HepG2 (cell line): ENCODE measurements around the gene COMMD7. TPM values are rescaled to one million over a fixed set of nuclear protein-coding genes. Genes with fewer than 3 reads are reported as not detected.
A peak's percentile ranks its signal among the peaks of the same experiment; 100 is the strongest.

ENCODE experiments used
- BRCA1 ChIP-seq: sonication (generic); formaldehyde crosslinking; IDR thresholded peaks from 2 replicates; pipeline ENCODE4 v1.4.0; 2020; ENCODE audit warnings: missing genetic modification reagents
- HHEX ChIP-seq: IDR thresholded peaks from 2 replicates; pipeline ENCODE4 v1.6.1; 2016; ENCODE audit warnings: control low read depth
- ZBTB2 ChIP-seq: sonication (generic); formaldehyde crosslinking; IDR thresholded peaks from 2 replicates; pipeline ENCODE4 v1.8.0; 2022; ENCODE audit warnings: low read depth, missing genetic modification reagents
- ZBTB4 ChIP-seq: sonication (generic); formaldehyde crosslinking; IDR thresholded peaks from 2 replicates; pipeline ENCODE4 v1.4.0; 2020; ENCODE audit warnings: missing genetic modification reagents, mild to moderate bottlenecking, borderline replicate concordance
- ZNF253 ChIP-seq: sonication (generic); formaldehyde crosslinking; IDR thresholded peaks from 2 replicates; pipeline ENCODE4 v1.8.0; 2022; ENCODE audit warnings: mild to moderate bottlenecking, missing genetic modification reagents, borderline replicate concordance
- ZNF468 ChIP-seq: sonication (generic); formaldehyde crosslinking; IDR thresholded peaks from 2 replicates; pipeline ENCODE4 v1.8.0; 2022; ENCODE audit warnings: mild to moderate bottlenecking, moderate library complexity, missing genetic modification reagents
- polyA plus RNA-seq, 8 experiments: library from polyadenylated mRNA; depleted of rRNA in 3 of 8; stranded (reverse) in 7 of 8; unstranded in 1 of 8; fragments of >200 nt; fragmentation: Illumina TruSeq in 4 of 8; extraction: Trizol in 4 of 8; gene quantifications; 2 replicates each; pipeline versions ENCODE4 v1.2.1 to v1.2.3, GENCODE V29; 2011 to 2016; ENCODE audit warnings: low read depth in 4 of 8, missing spikeins in 1 of 8, mixed read lengths in 1 of 8; ENCODE audit not compliant: insufficient read depth in 1 of 8
- total RNA-seq, 5 experiments: library from RNA; depleted of rRNA; stranded (reverse); fragments of >200 nt; fragmentation: Illumina TruSeq; extraction: Trizol; gene quantifications; 2 replicates each; pipeline ENCODE4 v1.2.3, GENCODE V29; 2016; ENCODE audit warnings: low read depth in 1 of 5

The COMMD7 gene
- total and polyA plus RNA-seq, 2 of the 13 experiments (the other 11 are each of a cell fraction or from before 2014, with no cell fraction given), result 42.1 to 53.3 TPM

- TF ChIP-seq ZBTB4 (CRISPR knock-in tag) (0 out of 2 replicates have a peak, but pooled peaks have one; percentile 34), BRCA1 (CRISPR knock-in tag) (0 out of 2 replicates have a peak, but pooled peaks have one; percentile 7), ZNF253 (CRISPR knock-in tag) (no peak), HHEX (CRISPR knock-in tag) (no peak), ZNF468 (CRISPR knock-in tag) (peak; percentile 13; the same call in 1 of the 2 replicates), ZBTB2 (CRISPR knock-in tag) (no peak)
- TF ChIP-seq, all 625 proteins: peak for 99
Observed at GRCh38 chr20:32672982-32673851, 70.0 kb downstream of the COMMD7 start (continued).
